C4-2B (cell line): ENCODE data around the gene LRBA.

Experiments
- CTCF ChIP-seq: fragments of 450-650 bp; conservative IDR thresholded peaks from 2 replicates; pipeline ENCODE4 v1.5.1; 2017; ENCODE audit warnings: mild to moderate bottlenecking
- ZFX ChIP-seq: fragments of 450-650 bp; IDR thresholded peaks from 2 replicates; pipeline ENCODE4 v1.6.1; 2017

GRCh38 chr4:151029537-151029936 is 14.5 kb upstream of the LRBA start:
- TF ChIP-seq CTCF, result no peak
- TF ChIP-seq ZFX, result no peak
